Prostate gland (tissue), 2 donors: ENCODE data around the gene TMEM40. TPM values are rescaled to one million over a fixed set of nuclear protein-coding genes. Genes with fewer than 3 reads are reported as not detected.

Source experiments
- DNase-seq: peaks from one replicate; pipeline ENCODE4 v3.0.0-alpha.2; 2019; ENCODE audit warnings: low spot score
- H3K27ac ChIP-seq, 2 donors: fragments of 200-600 bp; sonication (generic); 2 replicates each; pipeline ENCODE4 v1.5.1; 2017 to 2019
- H3K27me3 ChIP-seq: fragments of 200-600 bp; sonication (generic); replicated peaks from 2 replicates; pipeline ENCODE4 v1.5.1; 2019; ENCODE audit not compliant: insufficient read depth
- H3K36me3 ChIP-seq, 2 donors: fragments of 200-600 bp; sonication (generic); 1 replicate in 1 of 2; 2 replicates in 1 of 2; pipeline versions ENCODE4 v1.5.1 to v1.8.1; 2017 to 2019
- H3K4me1 ChIP-seq: fragments of 200-600 bp; sonication (generic); replicated peaks from 2 replicates; pipeline ENCODE4 v1.5.1; 2019
- H3K4me3 ChIP-seq, 2 donors: fragments of 200-600 bp; sonication (generic); 2 replicates each; pipeline ENCODE4 v1.5.1; 2017 to 2019
- H3K9me3 ChIP-seq: fragments of 200-600 bp; sonication (generic); 2 replicates; pipeline ENCODE4 v1.5.1; 2017
- POLR2A ChIP-seq: fragments of 450-650 bp; IDR thresholded peaks from one replicate; pipeline ENCODE4 v1.6.1; 2016; ENCODE audit warnings: antibody characterized with exemption, mild to moderate bottlenecking
- POLR2AphosphoS5 ChIP-seq: sonication (generic); formaldehyde crosslinking; IDR thresholded peaks from one replicate; pipeline ENCODE4 v1.6.1; 2017; ENCODE audit warnings: antibody characterized with exemption
- WGBS: methylation state at CpG from one replicate; pipeline ENCODE4 v1.1.5; 2018; 5-methylcytosine and 5-hydroxymethylcytosine counted together
- intact Hi-C: fragments of 100-400 bp; cut with DNase I; formaldehyde crosslinking; loops from one replicate; pipeline ENCODE4 v1.14.2; 2022
- total RNA-seq, 2 donors: library from RNA; depleted of rRNA; stranded (reverse); fragments of >200 nt; gene quantifications; one replicate each; pipeline ENCODE4 v1.1.0, GENCODE V29; 2016
- TF ChIP-seq, protein P1 (sequence below), 4 experiments: fragments of 200-600 bp in 2 of 4; fragments of 450-650 bp in 2 of 4; sonication (generic) in 2 of 4; IDR thresholded peaks; 1 replicate in 3 of 4; 2 replicates in 1 of 4; pipeline ENCODE4 v1.5.1; 2016 to 2019; ENCODE audit warnings: antibody characterized with exemption in 4 of 4, mild to moderate bottlenecking in 2 of 4, moderate library complexity in 2 of 4

Gene TMEM40
- total RNA-seq, 2 donors from 2014 or later = 1.9 to 8.5 TPM

DNA sequence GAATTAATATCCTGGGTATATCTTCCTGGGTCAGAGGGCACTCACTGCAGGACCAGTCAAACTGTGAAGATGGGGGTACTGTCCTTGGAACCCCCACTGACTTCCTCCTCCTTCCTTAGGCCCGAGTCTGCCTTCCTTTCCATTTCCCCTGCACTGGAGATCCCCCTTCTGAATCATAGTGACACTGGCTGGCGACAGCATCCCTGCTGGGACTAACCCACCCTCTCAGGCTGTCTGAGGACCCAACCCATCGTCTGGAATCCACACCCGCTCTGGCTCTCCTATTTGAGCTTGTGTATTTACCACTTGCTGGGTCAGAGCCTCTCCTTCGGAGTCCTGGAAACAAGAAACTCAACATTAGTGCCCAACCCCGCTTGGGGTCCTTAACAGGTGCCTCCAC, 21.2 kb downstream of the TMEM40 start:
- intact Hi-C loops = no loop called here
- DNase-seq = no peak
- TF ChIP-seq, protein P1, sequence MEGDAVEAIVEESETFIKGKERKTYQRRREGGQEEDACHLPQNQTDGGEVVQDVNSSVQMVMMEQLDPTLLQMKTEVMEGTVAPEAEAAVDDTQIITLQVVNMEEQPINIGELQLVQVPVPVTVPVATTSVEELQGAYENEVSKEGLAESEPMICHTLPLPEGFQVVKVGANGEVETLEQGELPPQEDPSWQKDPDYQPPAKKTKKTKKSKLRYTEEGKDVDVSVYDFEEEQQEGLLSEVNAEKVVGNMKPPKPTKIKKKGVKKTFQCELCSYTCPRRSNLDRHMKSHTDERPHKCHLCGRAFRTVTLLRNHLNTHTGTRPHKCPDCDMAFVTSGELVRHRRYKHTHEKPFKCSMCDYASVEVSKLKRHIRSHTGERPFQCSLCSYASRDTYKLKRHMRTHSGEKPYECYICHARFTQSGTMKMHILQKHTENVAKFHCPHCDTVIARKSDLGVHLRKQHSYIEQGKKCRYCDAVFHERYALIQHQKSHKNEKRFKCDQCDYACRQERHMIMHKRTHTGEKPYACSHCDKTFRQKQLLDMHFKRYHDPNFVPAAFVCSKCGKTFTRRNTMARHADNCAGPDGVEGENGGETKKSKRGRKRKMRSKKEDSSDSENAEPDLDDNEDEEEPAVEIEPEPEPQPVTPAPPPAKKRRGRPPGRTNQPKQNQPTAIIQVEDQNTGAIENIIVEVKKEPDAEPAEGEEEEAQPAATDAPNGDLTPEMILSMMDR (IDR thresholded peaks at IDR 0.05) = no peak
- no peak for TF ChIP-seq POLR2AphosphoS5
- no peak for TF ChIP-seq POLR2A
- WGBS = 70% methylated on average over 6 of the region's 6 CpGs
- no peaks in the 10 kb centered on the region for H3K9me3 ChIP-seq
- H3K27ac ChIP-seq = no peak overlapping the region
- H3K27me3 ChIP-seq = no peaks in the 10 kb centered on the region
- H3K36me3 ChIP-seq = no peaks in the 10 kb centered on the region
- H3K4me1 ChIP-seq = no peaks in the 10 kb centered on the region
- H3K4me3 ChIP-seq = no peak overlapping the region

DNA sequence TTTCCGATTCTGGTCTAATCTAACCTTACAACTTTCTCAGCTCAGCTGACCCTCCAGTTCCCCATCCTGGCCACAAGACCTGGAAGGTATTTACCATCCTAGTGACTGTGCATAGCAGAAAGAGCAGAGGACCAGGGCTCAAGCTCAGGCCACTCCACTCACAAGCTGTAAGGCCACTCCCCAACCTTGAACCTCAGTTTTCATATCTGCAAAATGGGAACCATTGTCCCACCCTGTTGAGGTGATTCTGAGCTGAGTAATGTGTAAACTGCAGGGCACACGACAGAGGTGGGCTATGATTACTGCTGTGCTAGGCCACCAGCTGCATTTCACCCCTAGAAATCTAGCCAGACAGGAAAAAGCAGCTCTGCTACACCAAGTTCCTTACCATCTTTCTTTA, 21.7 kb downstream of the TMEM40 start:
- Histone ChIP-seq H3K36me3 (no peaks in the 10 kb centered on the region), H3K27ac (no peak overlapping the region), H3K9me3 (no peaks in the 10 kb centered on the region), H3K4me3 (no peak overlapping the region), H3K4me1 (no peaks in the 10 kb centered on the region), H3K27me3 (no peaks in the 10 kb centered on the region)
- intact Hi-C loops = no loop called here
- TF ChIP-seq, protein P1 (IDR thresholded peaks at IDR 0.05) = no peak
- TF ChIP-seq POLR2AphosphoS5 (no peak), POLR2A (no peak)
- no peak for DNase-seq
- 75% methylated on average over 2 of the region's 2 CpGs for WGBS

DNA sequence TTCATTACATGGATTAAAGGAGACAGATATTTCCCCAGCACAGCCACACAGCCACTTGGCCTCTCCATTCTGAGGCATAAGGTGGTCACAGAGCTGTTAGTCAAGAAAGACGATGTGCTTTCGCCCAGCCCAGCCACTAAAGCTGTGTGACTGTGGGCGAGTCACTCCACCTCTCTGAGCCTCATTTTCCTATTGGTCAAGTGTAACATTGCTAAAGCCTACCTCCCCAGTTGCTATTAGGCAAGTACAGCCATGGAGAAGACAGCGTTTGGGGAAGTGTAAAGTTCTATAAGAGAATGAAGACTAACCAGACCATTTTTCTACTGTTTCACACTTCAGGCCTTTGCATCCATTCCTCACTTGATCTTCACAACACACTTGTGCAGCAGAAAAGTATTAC, 24.1 kb downstream of the TMEM40 start:
- no peak overlapping the region for H3K4me3 ChIP-seq
- no peak for DNase-seq
- no peaks in the 10 kb centered on the region for H3K9me3 ChIP-seq
- H3K27ac ChIP-seq = no peak overlapping the region
- 91% methylated on average over 4 of the region's 4 CpGs for WGBS
- H3K4me1 ChIP-seq = no peaks in the 10 kb centered on the region
- TF ChIP-seq, protein P1 (IDR thresholded peaks at IDR 0.05) = no peak
- TF ChIP-seq POLR2A (no peak), POLR2AphosphoS5 (no peak)
- no peaks in the 10 kb centered on the region for H3K27me3 ChIP-seq
- no peaks in the 10 kb centered on the region for H3K36me3 ChIP-seq
- intact Hi-C loops = no loop called here

DNA sequence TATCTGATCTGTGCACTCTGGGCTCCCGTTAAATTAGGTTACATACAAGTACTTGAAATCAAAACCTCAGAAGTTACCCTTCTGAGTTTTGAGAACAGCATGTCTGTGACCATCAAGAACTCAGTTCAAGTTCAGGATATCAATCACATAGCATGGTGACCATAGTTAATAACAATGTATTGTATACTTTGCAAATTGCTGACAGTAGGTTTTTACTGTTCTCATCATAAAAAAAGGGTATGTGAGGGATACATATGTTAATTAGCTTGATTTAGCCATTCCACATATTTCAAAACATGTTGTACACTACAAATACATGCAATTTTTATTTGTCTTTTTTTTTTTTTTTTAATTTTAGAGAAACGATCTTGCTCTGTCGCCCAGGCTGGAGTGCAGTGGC, 25.5 kb downstream of the TMEM40 start:
- no peaks in the 10 kb centered on the region for H3K36me3 ChIP-seq
- WGBS = 53% methylated on average over 3 of the region's 3 CpGs
- H3K27ac ChIP-seq = no peak overlapping the region
- DNase-seq = no peak
- intact Hi-C loops = no loop called here
- no peaks in the 10 kb centered on the region for H3K4me1 ChIP-seq
- no peaks in the 10 kb centered on the region for H3K27me3 ChIP-seq
- H3K4me3 ChIP-seq = no peak overlapping the region
- TF ChIP-seq POLR2AphosphoS5 (no peak), POLR2A (no peak)
- TF ChIP-seq, protein P1 (IDR thresholded peaks at IDR 0.05) = no peak
- H3K9me3 ChIP-seq = no peaks in the 10 kb centered on the region

DNA sequence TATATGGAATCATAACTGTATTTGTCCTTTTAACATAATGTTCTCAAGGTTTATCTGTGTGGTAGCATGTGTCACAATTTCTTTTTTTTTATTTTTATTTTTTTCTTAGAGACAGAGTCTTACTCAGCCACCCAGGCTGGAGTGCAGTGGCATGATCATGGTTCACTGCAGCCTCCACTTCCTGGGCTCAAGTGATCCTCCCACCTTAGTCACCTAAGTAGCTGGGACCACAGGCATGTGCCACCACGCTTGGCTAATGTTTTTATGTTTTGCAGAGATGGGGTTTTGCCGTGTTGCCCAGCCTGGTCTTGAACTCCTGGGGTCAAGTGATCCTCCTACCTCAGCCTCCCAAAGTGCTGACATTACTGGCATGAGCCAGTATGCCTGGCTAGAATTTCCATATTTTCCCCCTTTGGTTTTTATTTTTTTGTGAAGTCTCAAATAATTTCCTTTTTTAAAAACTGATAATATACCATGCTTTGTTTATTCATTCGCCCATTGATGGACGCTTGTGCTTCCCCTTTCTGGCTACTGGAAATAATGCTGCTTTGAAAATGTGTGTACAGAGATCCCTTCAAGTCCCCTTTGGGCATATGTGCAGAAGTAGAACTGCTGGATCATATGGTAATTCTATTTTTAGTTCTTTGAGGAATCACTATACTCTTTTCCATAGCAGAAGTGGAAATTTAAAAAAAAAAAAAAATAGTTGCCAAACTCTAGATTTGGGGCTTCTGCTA, 28.4 kb downstream of the TMEM40 start:
- TF ChIP-seq, protein P1 (IDR thresholded peaks at IDR 0.05) = no peak
- TF ChIP-seq POLR2A (no peak), POLR2AphosphoS5 (no peak)
- H3K4me1 ChIP-seq = no peaks in the 10 kb centered on the region
- H3K9me3 ChIP-seq = no peaks in the 10 kb centered on the region
- intact Hi-C loops = no loop called here
- no peak overlapping the region for H3K27ac ChIP-seq
- H3K4me3 ChIP-seq = no peak overlapping the region
- 71% methylated on average over 4 of the region's 4 CpGs for WGBS
- H3K27me3 ChIP-seq = no peaks in the 10 kb centered on the region
- H3K36me3 ChIP-seq = no peaks in the 10 kb centered on the region
- no peak for DNase-seq
